ENCODE data around the gene TKTL1.

DNA sequence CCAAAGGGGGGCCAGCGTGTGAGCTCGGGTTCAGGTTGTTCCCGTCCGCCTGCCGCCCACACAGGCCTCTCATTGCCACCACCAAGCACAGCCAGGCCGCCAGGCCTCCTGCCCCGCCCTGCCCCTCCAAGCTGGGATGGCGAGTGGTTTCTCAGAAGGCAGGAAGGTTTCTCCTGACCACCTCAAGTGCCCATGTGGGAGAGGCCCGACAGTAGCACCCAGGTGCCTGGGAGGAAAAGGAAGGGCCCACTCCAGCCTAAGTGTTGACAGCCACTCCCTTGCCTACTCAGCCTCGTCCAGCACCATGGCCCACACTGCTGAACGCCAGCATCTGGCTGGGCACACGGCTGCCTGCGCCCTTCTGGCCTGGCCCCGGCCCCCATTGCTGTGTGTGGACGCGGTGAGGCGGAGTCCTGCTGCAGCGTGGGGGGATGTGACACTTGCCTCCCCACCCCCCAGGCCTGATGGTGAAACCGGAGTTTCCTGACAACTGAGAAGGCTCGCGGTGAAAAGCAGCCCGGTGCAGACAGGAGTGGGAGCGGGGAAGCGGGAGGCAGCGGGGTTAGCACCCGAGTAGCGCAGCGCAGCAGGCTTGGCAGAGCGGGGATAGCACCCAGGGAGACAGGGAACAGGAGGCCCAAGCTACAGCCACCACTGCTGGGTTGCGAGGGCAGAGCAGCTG lies 59.6 kb downstream of the TKTL1 start:
- TF ChIP-seq POLR2A (IDR thresholded peaks at IDR 0.05) (no peak), EP300 (IDR thresholded peaks at IDR 0.05; ENCODE audit: low read depth) (no peak)
- TF ChIP-seq, protein P1, sequence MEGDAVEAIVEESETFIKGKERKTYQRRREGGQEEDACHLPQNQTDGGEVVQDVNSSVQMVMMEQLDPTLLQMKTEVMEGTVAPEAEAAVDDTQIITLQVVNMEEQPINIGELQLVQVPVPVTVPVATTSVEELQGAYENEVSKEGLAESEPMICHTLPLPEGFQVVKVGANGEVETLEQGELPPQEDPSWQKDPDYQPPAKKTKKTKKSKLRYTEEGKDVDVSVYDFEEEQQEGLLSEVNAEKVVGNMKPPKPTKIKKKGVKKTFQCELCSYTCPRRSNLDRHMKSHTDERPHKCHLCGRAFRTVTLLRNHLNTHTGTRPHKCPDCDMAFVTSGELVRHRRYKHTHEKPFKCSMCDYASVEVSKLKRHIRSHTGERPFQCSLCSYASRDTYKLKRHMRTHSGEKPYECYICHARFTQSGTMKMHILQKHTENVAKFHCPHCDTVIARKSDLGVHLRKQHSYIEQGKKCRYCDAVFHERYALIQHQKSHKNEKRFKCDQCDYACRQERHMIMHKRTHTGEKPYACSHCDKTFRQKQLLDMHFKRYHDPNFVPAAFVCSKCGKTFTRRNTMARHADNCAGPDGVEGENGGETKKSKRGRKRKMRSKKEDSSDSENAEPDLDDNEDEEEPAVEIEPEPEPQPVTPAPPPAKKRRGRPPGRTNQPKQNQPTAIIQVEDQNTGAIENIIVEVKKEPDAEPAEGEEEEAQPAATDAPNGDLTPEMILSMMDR (IDR thresholded peaks at IDR 0.05), result no peak

Data from transverse colon (tissue), 3 donors.